Hepatocyte (in vitro differentiated cells): ENCODE results near the gene SIN3B. TPM values are rescaled to one million over a fixed set of nuclear protein-coding genes. Genes with fewer than 3 reads are reported as not detected.

Source experiments
- DNase-seq: peaks from one replicate; pipeline ENCODE4 v3.0.0-alpha.2; 2016; ENCODE audit warnings: low spot score
- H2AFZ ChIP-seq: fragments of 200-600 bp; sonication (generic); 2 replicates; pipeline ENCODE4 v1.6.0; 2016; ENCODE audit warnings: antibody characterized with exemption, mild to moderate bottlenecking
- H3K27ac ChIP-seq: fragments of 200-600 bp; sonication (generic); 2 replicates; pipeline ENCODE4 v1.5.1; 2016; ENCODE audit warnings: mild to moderate bottlenecking
- H3K27me3 ChIP-seq: fragments of 200-600 bp; sonication (generic); 2 replicates; pipeline ENCODE4 v1.6.1; 2016
- H3K36me3 ChIP-seq: fragments of 200-600 bp; sonication (generic); replicated peaks from 2 replicates; pipeline ENCODE4 v1.5.1; 2016; ENCODE audit warnings: low read depth; ENCODE audit not compliant: insufficient read depth
- H3K4me1 ChIP-seq: fragments of 200-600 bp; sonication (generic); 2 replicates; pipeline ENCODE4 v1.5.1; 2016; ENCODE audit warnings: mild to moderate bottlenecking, moderate library complexity; ENCODE audit not compliant: insufficient read depth
- H3K4me2 ChIP-seq: fragments of 200-600 bp; sonication (generic); 2 replicates; pipeline ENCODE4 v1.6.0; 2016
- H3K4me3 ChIP-seq: fragments of 200-600 bp; sonication (generic); 2 replicates; pipeline ENCODE4 v1.5.1; 2016; ENCODE audit warnings: mild to moderate bottlenecking
- H3K79me2 ChIP-seq: fragments of 200-600 bp; sonication (generic); 2 replicates; pipeline ENCODE4 v1.6.0; 2017; ENCODE audit warnings: mild to moderate bottlenecking
- H3K9me2 ChIP-seq: fragments of 200-600 bp; sonication (generic); replicated peaks from 2 replicates; pipeline ENCODE4 v1.6.0; 2017; ENCODE audit warnings: mild to moderate bottlenecking; ENCODE audit not compliant: insufficient read depth
- H3K9me3 ChIP-seq: fragments of 200-600 bp; sonication (generic); 2 replicates; pipeline ENCODE4 v1.5.1; 2016; ENCODE audit warnings: low read depth, mild to moderate bottlenecking
- H4K20me1 ChIP-seq: fragments of 200-600 bp; sonication (generic); 2 replicates; pipeline ENCODE4 v1.6.0; 2016; ENCODE audit warnings: mild to moderate bottlenecking; ENCODE audit not compliant: insufficient read depth, poor library complexity, severe bottlenecking
- CTCF ChIP-seq: fragments of 200-600 bp; sonication (generic); IDR thresholded peaks from 2 replicates; pipeline ENCODE4 v1.5.1; 2016; ENCODE audit warnings: antibody characterized with exemption, mild to moderate bottlenecking; ENCODE audit not compliant: poor library complexity
- EZH2 ChIP-seq: fragments of 200-600 bp; sonication (generic); IDR thresholded peaks from 2 replicates; pipeline ENCODE4 v1.6.1; 2016; ENCODE audit warnings: antibody characterized with exemption, mild to moderate bottlenecking, borderline replicate concordance
- EZH2phosphoT487 ChIP-seq: fragments of 200-600 bp; sonication (generic); IDR thresholded peaks from one replicate; pipeline ENCODE4 v1.6.1; 2018; ENCODE audit warnings: antibody characterized with exemption, mild to moderate bottlenecking, low read depth, moderate library complexity; ENCODE audit not compliant: unreplicated experiment, severe bottlenecking
- WGBS: methylation state at CpG from one replicate; pipeline ENCODE4 v1.1.6; 2016; ENCODE audit warnings: low lambda C conversion rate; ENCODE audit errors: missing lambda C conversion rate; 5-methylcytosine and 5-hydroxymethylcytosine counted together
- polyA plus RNA-seq: library from polyadenylated mRNA; unstranded; fragments of >200 nt; fragmentation: Nextera tagmentation; extraction: Ambion mirVana; gene quantifications from 2 replicates; pipeline ENCODE4 v1.2.1, GENCODE V29; 2016
- total RNA-seq: library from RNA; depleted of rRNA; stranded (reverse); fragments of >200 nt; gene quantifications from 2 replicates; pipeline ENCODE4 v1.2.3, GENCODE V29; 2014

SIN3B gene
- total and polyA plus RNA-seq, 2 experiments from 2014 or later: 17.0 to 21.9 TPM

- no peaks in the 10 kb centered on the region for H3K4me1 ChIP-seq
- no peak overlapping the region for H2AFZ ChIP-seq
- no peak overlapping the region for H3K4me2 ChIP-seq
- H3K27ac ChIP-seq: no peak overlapping the region
- no peak for DNase-seq
- H3K36me3 ChIP-seq: no peaks in the 10 kb centered on the region
- H3K9me2 ChIP-seq: no peaks in the 10 kb centered on the region
- H4K20me1 ChIP-seq: no peaks in the 10 kb centered on the region
- no peaks in the 10 kb centered on the region for H3K9me3 ChIP-seq
- no peak overlapping the region for H3K4me3 ChIP-seq
- TF ChIP-seq EZH2 (no peak), EZH2phosphoT487 (no peak), CTCF (no peak)
- 98% methylated on average over 8 of the region's 8 CpGs for WGBS
- H3K79me2 ChIP-seq: no peaks in the 10 kb centered on the region
- no peaks in the 10 kb centered on the region for H3K27me3 ChIP-seq
These were observed 51.8 kb downstream of the SIN3B start for GRCh38 chr19:16880884-16881554.

- Histone ChIP-seq H3K79me2 (no peaks in the 10 kb centered on the region), H3K27ac (no peak overlapping the region), H3K27me3 (no peaks in the 10 kb centered on the region), H3K9me3 (no peaks in the 10 kb centered on the region), H3K4me2 (no peak overlapping the region), H3K4me3 (no peak overlapping the region), H3K4me1 (no peaks in the 10 kb centered on the region), H3K36me3 (no peaks in the 10 kb centered on the region), H3K9me2 (no peaks in the 10 kb centered on the region), H2AFZ (no peak overlapping the region), H4K20me1 (no peaks in the 10 kb centered on the region)
- 95% methylated on average over 3 of the region's 3 CpGs for WGBS
- DNase-seq: no peak
- TF ChIP-seq CTCF: no peak
- TF ChIP-seq EZH2phosphoT487: no peak
- TF ChIP-seq EZH2: no peak
These were observed 52.9 kb downstream of the SIN3B start for GRCh38 chr19:16882146-16882545.

- Histone ChIP-seq H3K4me3 (no peak overlapping the region), H3K9me3 (no peaks in the 10 kb centered on the region), H3K27me3 (no peaks in the 10 kb centered on the region), H2AFZ (no peak overlapping the region), H3K27ac (no peak overlapping the region), H3K36me3 (no peaks in the 10 kb centered on the region), H4K20me1 (no peaks in the 10 kb centered on the region), H3K79me2 (no peaks in the 10 kb centered on the region), H3K4me2 (no peak overlapping the region), H3K4me1 (no peaks in the 10 kb centered on the region), H3K9me2 (no peaks in the 10 kb centered on the region)
- no peak for TF ChIP-seq EZH2
- no peak for DNase-seq
- WGBS: 89% methylated on average over 3 of the region's 3 CpGs
These were observed 54.3 kb downstream of the SIN3B start for GRCh38 chr19:16883522-16883921.

GRCh38 chr19:16885166-16885565 lies 56.0 kb downstream of the SIN3B start:
- Histone ChIP-seq H3K9me2 (no peaks in the 10 kb centered on the region), H3K4me3 (no peak overlapping the region), H3K9me3 (no peaks in the 10 kb centered on the region), H4K20me1 (no peaks in the 10 kb centered on the region), H3K79me2 (no peaks in the 10 kb centered on the region), H2AFZ (no peak overlapping the region), H3K4me1 (no peaks in the 10 kb centered on the region), H3K4me2 (no peak overlapping the region), H3K27ac (no peak overlapping the region), H3K27me3 (no peaks in the 10 kb centered on the region), H3K36me3 (no peaks in the 10 kb centered on the region)
- no peak for DNase-seq
- WGBS: 74% methylated on average over 5 of the region's 5 CpGs
- no peak for TF ChIP-seq CTCF
- no peak for TF ChIP-seq EZH2phosphoT487
- no peak for TF ChIP-seq EZH2
